Measurements from ENCODE around the gene ZBTB32. TPM values are rescaled to one million over a fixed set of nuclear protein-coding genes. Genes with fewer than 3 reads are reported as not detected.

The ZBTB32 gene
- total RNA-seq, 1 experiment from 2014 or later, result 0.13 TPM

DNA sequence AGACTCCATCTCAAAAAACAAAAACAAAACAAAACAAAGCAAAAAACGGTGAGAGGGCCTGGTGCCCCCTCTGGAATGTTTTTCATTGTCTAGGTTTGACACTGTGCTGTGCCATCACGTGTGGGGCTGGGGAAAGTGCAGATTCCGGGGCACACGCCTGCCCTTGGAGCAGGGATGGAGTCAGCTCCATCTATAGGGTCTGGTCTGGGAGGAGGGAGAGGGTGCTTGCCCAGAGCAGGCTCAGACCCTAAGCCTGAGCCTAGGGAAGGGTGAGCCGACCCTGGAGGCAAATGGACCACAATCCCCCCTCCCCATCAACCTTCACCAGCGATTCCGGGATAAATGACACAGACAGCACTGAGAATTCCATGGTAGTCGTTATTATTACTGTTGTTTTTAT, 10.9 kb upstream of the ZBTB32 start:
- Histone ChIP-seq H3K4ac (ENCODE audit: low read depth, low read length) (no peak overlapping the region), H4K5ac (ENCODE audit: insufficient read length, low read depth, low read length) (no peak overlapping the region), H3K4me1 (ENCODE audit: insufficient read depth, low read length) (no peaks in the 10 kb centered on the region), H3K4me2 (ENCODE audit: insufficient read depth, insufficient read length, low read length) (no peak overlapping the region), H3K23ac (ENCODE audit: insufficient read length, low read depth, low read length) (no peak overlapping the region), H2BK20ac (ENCODE audit: low read depth, low read length, poor library complexity, severe bottlenecking) (no peak overlapping the region), H4K20me1 (ENCODE audit: control insufficient read depth, insufficient read depth, insufficient read length) (no peaks in the 10 kb centered on the region), H3K27ac (ENCODE audit: insufficient read length, low read depth, low read length) (no peak overlapping the region), H3K9ac (ENCODE audit: extremely low read depth, insufficient read length, low read length) (no peak overlapping the region), H2BK12ac (ENCODE audit: insufficient read length, low read depth, low read length) (no peak overlapping the region), H4K91ac (ENCODE audit: insufficient read length, low read depth, low read length) (no peak overlapping the region), H2BK5ac (ENCODE audit: insufficient read length, low read length) (no peak overlapping the region), H3K18ac (ENCODE audit: insufficient read length, low read depth, low read length) (no peak overlapping the region), H3K79me2 (ENCODE audit: insufficient read depth, low read length) (no peaks in the 10 kb centered on the region), H3K14ac (ENCODE audit: insufficient read depth, low read length) (no peak overlapping the region), H3K79me1 (ENCODE audit: insufficient read depth, low read depth, low read length, poor library complexity, severe bottlenecking) (no peaks in the 10 kb centered on the region), H2AK5ac (ENCODE audit: insufficient read length, low read length) (no peak overlapping the region), H2BK15ac (ENCODE audit: low read depth, low read length) (no peak overlapping the region), H2AFZ (ENCODE audit: low read length) (no peak overlapping the region), H4K8ac (replicated peaks; ENCODE audit: insufficient read length, low read depth, low read length) (no peak overlapping the region), H3T11ph (ENCODE audit: low read length) (no peak overlapping the region), H3K56ac (ENCODE audit: insufficient read length, low read depth, low read length) (no peak overlapping the region), H2BK120ac (ENCODE audit: low read depth, low read length, poor library complexity, severe bottlenecking) (no peak overlapping the region), H3K9me3 (ENCODE audit: control insufficient read depth, low read depth, low read length) (no peaks in the 10 kb centered on the region), H3K23me2 (ENCODE audit: insufficient read length, low read depth, low read length, poor library complexity, severe bottlenecking) (no peaks in the 10 kb centered on the region), H3K27me3 (ENCODE audit: insufficient read depth, low read length) (no peaks in the 10 kb centered on the region)
- no CpG with 5 or more reads among the region's 8 CpGs for WGBS (ENCODE audit: extremely low coverage, insufficient read length, low lambda C conversion rate)
- no peak for DNase-seq
- H3K27ac Mint-ChIP-seq, result no peak overlapping the region
- peaks cover 3 to 8% of the 10 kb centered on the region in 2 experiments; a peak in 1 of 4 replicates for H3K4me1 Mint-ChIP-seq
- H3K9me3 Mint-ChIP-seq, result peaks cover 0 to 3% of the 10 kb centered on the region in 2 experiments; a peak in 3 of 5 replicates
- H3K36me3 Mint-ChIP-seq (ENCODE audit: insufficient read depth in 1 of 3, low read depth in 3 of 3), result no peaks in the 10 kb centered on the region
- H3K4me3 Mint-ChIP-seq, result peak overlapping the region in 1 of 2 experiments; percentile 50; a peak in 2 of 5 replicates
- peaks cover 5% of the 10 kb centered on the region; the same call in 1 of the 2 replicates for H3K27me3 Mint-ChIP-seq (ENCODE audit: low read depth)
- TF ChIP-seq, protein P1, sequence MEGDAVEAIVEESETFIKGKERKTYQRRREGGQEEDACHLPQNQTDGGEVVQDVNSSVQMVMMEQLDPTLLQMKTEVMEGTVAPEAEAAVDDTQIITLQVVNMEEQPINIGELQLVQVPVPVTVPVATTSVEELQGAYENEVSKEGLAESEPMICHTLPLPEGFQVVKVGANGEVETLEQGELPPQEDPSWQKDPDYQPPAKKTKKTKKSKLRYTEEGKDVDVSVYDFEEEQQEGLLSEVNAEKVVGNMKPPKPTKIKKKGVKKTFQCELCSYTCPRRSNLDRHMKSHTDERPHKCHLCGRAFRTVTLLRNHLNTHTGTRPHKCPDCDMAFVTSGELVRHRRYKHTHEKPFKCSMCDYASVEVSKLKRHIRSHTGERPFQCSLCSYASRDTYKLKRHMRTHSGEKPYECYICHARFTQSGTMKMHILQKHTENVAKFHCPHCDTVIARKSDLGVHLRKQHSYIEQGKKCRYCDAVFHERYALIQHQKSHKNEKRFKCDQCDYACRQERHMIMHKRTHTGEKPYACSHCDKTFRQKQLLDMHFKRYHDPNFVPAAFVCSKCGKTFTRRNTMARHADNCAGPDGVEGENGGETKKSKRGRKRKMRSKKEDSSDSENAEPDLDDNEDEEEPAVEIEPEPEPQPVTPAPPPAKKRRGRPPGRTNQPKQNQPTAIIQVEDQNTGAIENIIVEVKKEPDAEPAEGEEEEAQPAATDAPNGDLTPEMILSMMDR (conservative IDR thresholded peaks at IDR 0.05), result no peak

All from H9 (cell line).